Endothelial cell of umbilical vein (primary cell): ENCODE results near the gene CBLN4. TPM values are rescaled to one million over a fixed set of nuclear protein-coding genes. Genes with fewer than 3 reads are reported as not detected.

ENCODE experiments used
- BruUV-seq: library from RNA; stranded (reverse); fragments of 400-500 nt; replicated peaks from 2 replicates; lab custom pipeline; 2021; lab: Mats Ljungman, UMichigan
- CTCF ChIA-PET: fragments of 300-600, 350-600 bp; sonication (Branson Sonifier 250); formaldehyde crosslinking; loops from one replicate; lab custom pipeline; 2021; ENCODE audit warnings: antibody characterized with exemption, inconsistent platforms; lab: Charles Lee
- POLR2A ChIA-PET: fragments of 300-600, 350-600 bp; sonication (Branson Sonifier 250); formaldehyde crosslinking; loops from one replicate; lab custom pipeline; 2021; ENCODE audit warnings: antibody characterized with exemption, inconsistent platforms; lab: Charles Lee
- DNase-seq: peaks from one replicate; pipeline ENCODE4 v3.0.0-alpha.2; 2011; ENCODE audit warnings: low read depth, low spot score
- FAIRE-seq: peaks from 2 replicates; lab custom pipeline; 2011; peaks lifted over from hg19 to GRCh38; lab: Jason Lieb, UNC
- H2AFZ ChIP-seq: 2 replicates; pipeline ENCODE4 v1.6.0; 2012; ENCODE audit warnings: low read depth, low read length, control low read depth, inconsistent platforms
- H3K27ac ChIP-seq: 2 replicates; pipeline ENCODE4 v1.5.1; 2011; ENCODE audit warnings: low read depth, mild to moderate bottlenecking, control low read depth, low read length, moderate library complexity; ENCODE audit not compliant: insufficient read depth
- H3K27me3 ChIP-seq, 2 experiments: 2 replicates each; pipeline versions ENCODE4 v1.6.0 to v1.6.1; 2011; ENCODE audit warnings: low read length in 2 of 2, mixed read lengths in 1 of 2; ENCODE audit not compliant: control insufficient read depth in 2 of 2, insufficient read depth in 2 of 2
- H3K36me3 ChIP-seq, 2 experiments: 2 replicates in 1 of 2; 3 replicates in 1 of 2; pipeline ENCODE4 v1.5.1; 2011; ENCODE audit warnings: low read length in 2 of 2, mild to moderate bottlenecking in 1 of 2, moderate library complexity in 1 of 2; ENCODE audit not compliant: control insufficient read depth in 2 of 2, insufficient read depth in 2 of 2; ENCODE audit errors: extremely low read depth in 1 of 2
- H3K4me1 ChIP-seq: 3 replicates; pipeline ENCODE4 v1.5.1; 2011; ENCODE audit warnings: mild to moderate bottlenecking, low read length; ENCODE audit not compliant: control insufficient read depth, insufficient read depth; ENCODE audit errors: extremely low read depth
- H3K4me2 ChIP-seq: 2 replicates; pipeline ENCODE4 v1.6.1; 2011; ENCODE audit warnings: low read length, control low read depth, mixed read lengths; ENCODE audit not compliant: insufficient read depth
- H3K4me3 ChIP-seq, 3 experiments: fragments of 200-600 bp in 1 of 3; sonication (generic), shearing (Covaris generic) in 1 of 3; replicated peaks in 1 of 3; 2 replicates each; pipeline ENCODE4 v1.5.1; 2011 to 2016; ENCODE audit warnings: control low read depth in 3 of 3, low read length in 3 of 3, mild to moderate bottlenecking in 2 of 3, inconsistent platforms in 1 of 3, low read depth in 1 of 3, moderate library complexity in 1 of 3; ENCODE audit not compliant: insufficient read depth in 1 of 3
- H3K79me2 ChIP-seq: 2 replicates; pipeline ENCODE4 v1.6.0; 2012; ENCODE audit warnings: low read length, inconsistent platforms; ENCODE audit not compliant: control insufficient read depth, insufficient read depth
- H3K9ac ChIP-seq: replicated peaks from 2 replicates; pipeline ENCODE3; 2011; ENCODE audit warnings: low read length, control low read depth; ENCODE audit not compliant: insufficient read depth; ENCODE audit errors: extremely low read depth
- H3K9me1 ChIP-seq: replicated peaks from 3 replicates; pipeline ENCODE4 v1.6.0; 2011; ENCODE audit warnings: mild to moderate bottlenecking, low read length; ENCODE audit not compliant: control insufficient read depth, insufficient read depth; ENCODE audit errors: extremely low read depth
- H3K9me3 ChIP-seq: replicated peaks from 2 replicates; pipeline ENCODE4 v1.5.1; 2012; ENCODE audit warnings: low read length, inconsistent platforms; ENCODE audit not compliant: control insufficient read depth, insufficient read depth
- H4K20me1 ChIP-seq: replicated peaks from 2 replicates; pipeline ENCODE3; 2011; ENCODE audit warnings: mild to moderate bottlenecking, low read length; ENCODE audit not compliant: control insufficient read depth, insufficient read depth; ENCODE audit errors: extremely low read depth
- CTCF ChIP-seq, 2 donors: IDR thresholded peaks; 1 replicate in 1 of 2; 2 replicates in 1 of 2; pipeline ENCODE4 v1.5.1; 2011; ENCODE audit warnings: low read length in 2 of 2, mild to moderate bottlenecking in 2 of 2, moderate library complexity in 2 of 2, control low read depth in 1 of 2, inconsistent platforms in 1 of 2, low read depth in 1 of 2; ENCODE audit not compliant: insufficient read depth in 1 of 2; ENCODE audit errors: extremely low read depth in 1 of 2
- EZH2 ChIP-seq: IDR thresholded peaks from 2 replicates; pipeline ENCODE4 v1.6.1; 2012; ENCODE audit warnings: borderline replicate concordance, low read depth, mild to moderate bottlenecking, moderate library complexity, low read length, inconsistent platforms; ENCODE audit not compliant: severe bottlenecking
- FOS ChIP-seq: IDR thresholded peaks from 2 replicates; pipeline ENCODE4 v1.6.1; 2011; ENCODE audit warnings: mild to moderate bottlenecking, low read length, moderate library complexity, borderline replicate concordance; ENCODE audit not compliant: insufficient read depth
- GATA2 ChIP-seq: IDR thresholded peaks from 2 replicates; pipeline ENCODE4 v1.7.0; 2011; ENCODE audit warnings: low read depth, mild to moderate bottlenecking, moderate library complexity, mixed read lengths, low read length; ENCODE audit not compliant: insufficient read length, insufficient read depth
- JUN ChIP-seq: IDR thresholded peaks from 2 replicates; pipeline ENCODE4 v1.6.1; 2011; ENCODE audit warnings: borderline replicate concordance, low read depth; ENCODE audit not compliant: insufficient read length, insufficient read depth
- MAX ChIP-seq: IDR thresholded peaks from 2 replicates; pipeline ENCODE4 v1.6.1; 2011; ENCODE audit not compliant: insufficient read depth, insufficient read length
- MYC ChIP-seq: IDR thresholded peaks from one replicate; pipeline ENCODE4 v1.6.1; 2011; ENCODE audit warnings: mild to moderate bottlenecking, low read depth, low read length
- POLR2A ChIP-seq: IDR thresholded peaks from 2 replicates; pipeline ENCODE4 v1.6.1; 2012; ENCODE audit warnings: low read depth, mild to moderate bottlenecking, control low read depth, low read length
- POLR2AphosphoS5 ChIP-seq: IDR thresholded peaks from 2 replicates; pipeline ENCODE4 v1.6.1; 2012; ENCODE audit warnings: low read depth, mild to moderate bottlenecking, control low read depth, low read length, moderate library complexity; ENCODE audit not compliant: insufficient read depth
- dilution Hi-C: fragments of 300-500 bp; cut with MboI; formaldehyde crosslinking; loops from one replicate; pipeline ENCODE4 v1.15.0; 2019; ENCODE audit warnings: low sequenced_read_pairs; ENCODE audit not compliant: extremely low pct_ligation_motif_present
- intact Hi-C: fragments of 100-400 bp; cut with micrococcal nuclease; formaldehyde crosslinking; loops from one replicate; pipeline ENCODE4 v1.10.0; 2022
- polyA plus RNA-seq, 4 experiments: library from polyadenylated mRNA; depleted of rRNA in 3 of 4; stranded (reverse) in 3 of 4; unstranded in 1 of 4; fragments of >200 nt; gene quantifications; 2 replicates each; pipeline versions ENCODE4 v1.2.1 to v1.2.3, GENCODE V29; 2011 to 2012; ENCODE audit warnings: missing spikeins in 1 of 4
- total RNA-seq: library from RNA; stranded (reverse); gene quantifications from 2 replicates; pipeline ENCODE4 v1.2.3, GENCODE V29; 2021

The CBLN4 gene
- total and polyA plus RNA-seq, 2 donors (not counting 3 experiments of a cell fraction or from before 2014, with no cell fraction given): not detected

GRCh38 chr20:55964790-55965189, 40.5 kb downstream of the CBLN4 start:
- no peaks in the 10 kb centered on the region for H3K36me3 ChIP-seq
- no TSS peak for BruUV-seq
- peaks cover 9% of the 10 kb centered on the region for H3K9me3 ChIP-seq
- TF ChIP-seq FOS (no peak), MYC (no peak), GATA2 (no peak), POLR2A (no peak)
- H4K20me1 ChIP-seq: no peaks in the 10 kb centered on the region
- H3K4me1 ChIP-seq: no peaks in the 10 kb centered on the region
- H3K9me1 ChIP-seq: no peaks in the 10 kb centered on the region
- CTCF ChIA-PET: no interaction called here
- no peak for DNase-seq
- FAIRE-seq: no peak
- H3K9ac ChIP-seq: no peak overlapping the region
- no peak overlapping the region for H3K27ac ChIP-seq
- H3K4me3 ChIP-seq: no peak overlapping the region
- no peak overlapping the region for H2AFZ ChIP-seq
- no peak overlapping the region for H3K4me2 ChIP-seq
- dilution Hi-C loops: no loop called here
- POLR2A ChIA-PET: no interaction called here
- H3K79me2 ChIP-seq: no peaks in the 10 kb centered on the region
- no peaks in the 10 kb centered on the region for H3K27me3 ChIP-seq
- intact Hi-C loops: no loop called here

DNA sequence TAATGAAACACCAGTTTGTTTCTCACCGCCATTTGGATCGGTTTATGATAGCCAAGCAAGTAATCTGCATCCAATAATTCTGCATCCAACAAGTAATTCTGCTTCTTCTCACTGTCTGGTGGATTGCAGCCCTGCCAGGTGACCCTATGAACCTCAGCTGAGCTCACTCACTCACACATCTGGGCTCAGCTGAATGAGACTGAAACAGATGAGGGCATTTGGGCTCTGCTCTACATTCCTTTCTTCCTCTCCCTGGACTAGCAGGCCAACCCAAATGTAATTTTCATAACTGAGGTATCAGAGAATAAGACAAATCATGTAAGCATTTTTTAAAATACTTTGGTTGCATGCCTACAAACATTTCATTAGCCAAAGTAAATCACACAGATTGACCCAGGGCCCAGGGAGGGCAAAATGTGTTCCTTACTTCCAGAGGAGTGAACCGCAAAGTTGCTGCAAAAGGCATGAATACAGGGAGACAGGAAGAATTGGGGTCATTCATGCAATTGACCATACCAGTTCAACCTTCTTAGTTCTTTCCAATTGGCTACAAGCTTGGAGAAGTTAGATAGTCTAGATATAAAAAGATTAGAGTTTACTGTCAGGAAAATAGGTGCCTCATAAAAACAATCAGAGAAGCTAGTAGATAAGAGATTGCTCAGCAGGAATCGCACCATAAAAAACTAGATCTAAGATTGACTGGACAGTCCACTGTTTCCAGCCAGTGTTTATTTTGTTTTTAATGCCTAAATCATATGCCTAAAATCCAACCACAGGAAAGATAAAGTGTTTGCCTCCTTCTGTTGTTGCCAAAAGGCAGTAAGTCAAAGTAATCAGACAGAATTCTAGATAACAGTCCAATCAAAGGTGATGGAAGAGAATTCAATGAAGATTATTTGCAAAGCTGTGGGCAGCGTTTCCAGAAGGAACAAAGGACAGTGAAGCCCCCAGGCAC, 43.7 kb downstream of the CBLN4 start:
- Histone ChIP-seq H3K4me3 (no peak overlapping the region), H3K4me2 (no peak overlapping the region), H3K9ac (no peak overlapping the region), H2AFZ (no peak overlapping the region), H3K79me2 (no peaks in the 10 kb centered on the region), H3K27ac (no peak overlapping the region), H3K9me1 (no peaks in the 10 kb centered on the region), H4K20me1 (no peaks in the 10 kb centered on the region), H3K27me3 (no peaks in the 10 kb centered on the region), H3K36me3 (no peaks in the 10 kb centered on the region), H3K9me3 (peaks cover 7% of the 10 kb centered on the region), H3K4me1 (no peaks in the 10 kb centered on the region)
- no TSS peak for BruUV-seq
- DNase-seq: no peak
- dilution Hi-C loops (no loop called here), intact Hi-C loops (no loop called here)
- CTCF ChIA-PET: no interaction called here
- TF ChIP-seq CTCF (IDR thresholded peaks at IDR 0.05; ENCODE audit: extremely low read depth in 1 of 2, insufficient read depth in 1 of 2, low read depth in 1 of 2, low read length in 2 of 2) (no peak), JUN (no peak), MYC (no peak), EZH2 (no peak), FOS (no peak), MAX (no peak), POLR2AphosphoS5 (no peak), GATA2 (no peak), POLR2A (no peak)
- no peak for FAIRE-seq
- POLR2A ChIA-PET: no interaction called here
